ENCODE results near the gene ZNF672.

DNA sequence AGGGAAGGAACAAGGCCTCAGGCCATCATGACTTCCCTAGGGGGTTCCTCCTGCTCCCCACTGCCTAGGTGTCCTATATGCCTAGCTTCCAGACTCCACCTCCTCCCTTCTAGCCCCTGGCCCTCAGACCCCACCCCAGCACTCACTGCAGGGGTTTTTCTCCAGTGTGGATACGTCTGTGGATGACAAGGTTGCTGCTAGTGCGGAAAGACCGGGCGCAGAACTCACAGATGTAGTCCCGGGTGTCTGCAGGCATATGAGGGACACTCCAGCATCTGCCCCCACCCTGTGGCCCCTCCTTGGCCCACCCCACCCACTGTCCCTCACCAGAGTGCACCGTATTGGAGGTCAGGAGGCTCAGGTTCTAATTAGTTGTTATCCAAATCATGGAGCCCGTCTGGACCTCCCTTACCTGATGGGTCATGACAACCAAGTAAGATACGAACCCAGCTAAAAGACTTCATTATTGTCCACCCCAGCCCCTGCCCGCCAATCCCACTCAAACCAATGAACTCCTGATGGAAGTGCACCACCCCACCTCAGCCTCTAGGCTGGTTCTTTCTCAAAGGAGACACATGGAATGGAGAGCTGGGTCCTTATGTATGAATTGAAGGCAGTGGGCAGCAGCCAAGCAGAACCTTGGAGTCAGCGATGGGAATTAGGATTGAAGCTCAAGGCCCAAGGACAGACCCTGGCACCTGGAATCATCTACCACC lies 12.7 kb downstream of the ZNF672 start:
- TF ChIP-seq, protein P1, sequence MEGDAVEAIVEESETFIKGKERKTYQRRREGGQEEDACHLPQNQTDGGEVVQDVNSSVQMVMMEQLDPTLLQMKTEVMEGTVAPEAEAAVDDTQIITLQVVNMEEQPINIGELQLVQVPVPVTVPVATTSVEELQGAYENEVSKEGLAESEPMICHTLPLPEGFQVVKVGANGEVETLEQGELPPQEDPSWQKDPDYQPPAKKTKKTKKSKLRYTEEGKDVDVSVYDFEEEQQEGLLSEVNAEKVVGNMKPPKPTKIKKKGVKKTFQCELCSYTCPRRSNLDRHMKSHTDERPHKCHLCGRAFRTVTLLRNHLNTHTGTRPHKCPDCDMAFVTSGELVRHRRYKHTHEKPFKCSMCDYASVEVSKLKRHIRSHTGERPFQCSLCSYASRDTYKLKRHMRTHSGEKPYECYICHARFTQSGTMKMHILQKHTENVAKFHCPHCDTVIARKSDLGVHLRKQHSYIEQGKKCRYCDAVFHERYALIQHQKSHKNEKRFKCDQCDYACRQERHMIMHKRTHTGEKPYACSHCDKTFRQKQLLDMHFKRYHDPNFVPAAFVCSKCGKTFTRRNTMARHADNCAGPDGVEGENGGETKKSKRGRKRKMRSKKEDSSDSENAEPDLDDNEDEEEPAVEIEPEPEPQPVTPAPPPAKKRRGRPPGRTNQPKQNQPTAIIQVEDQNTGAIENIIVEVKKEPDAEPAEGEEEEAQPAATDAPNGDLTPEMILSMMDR (IDR thresholded peaks at IDR 0.05; ENCODE audit: insufficient read depth, low read depth, low read length) = no peak
- no peak for TF ChIP-seq EZH2 (IDR thresholded peaks at IDR 0.05; ENCODE audit: insufficient read depth, low read length)

Measured in astrocyte (in vitro differentiated cells and primary cell).